Measurements from ENCODE around the gene PTGR2. TPM values are rescaled to one million over a fixed set of nuclear protein-coding genes. Genes with fewer than 3 reads are reported as not detected.

Gene PTGR2
- total and polyA plus RNA-seq, 3 experiments from 2014 or later, result 3.0 to 4.2 (median 3.3) TPM

- no peaks in the 10 kb centered on the region for H3K27me3 Mint-ChIP-seq
- no peaks in the 10 kb centered on the region for H3K9me3 Mint-ChIP-seq
- POLR2A ChIA-PET, result interaction anchor here (0.8 kb wide), 1 partner anchor 27 kb away, joined by 3 read pairs; the partner anchor contains the start of gene PTGR2
- CTCF ChIA-PET, result interaction anchor here (0.9 kb wide), 1 partner anchor 149 kb away, joined by 3 read pairs; no protein-coding TSS in a partner anchor
- no peak overlapping the region for H3K4me3 ChIP-seq (ENCODE audit: low read length)
- no peaks in the 10 kb centered on the region for H3K4me1 ChIP-seq (ENCODE audit: insufficient read depth, low read length)
- no peak overlapping the region for H3K27ac ChIP-seq (ENCODE audit: low read depth, low read length)
- H3K4me1 Mint-ChIP-seq, result no peaks in the 10 kb centered on the region
- no peak for DNase-seq
- peaks cover 0 to 1% (median 0%) of the 10 kb centered on the region in 3 donors for H3K36me3 Mint-ChIP-seq
- H3K27me3 ChIP-seq (ENCODE audit: insufficient read depth, low read length, poor library complexity, severe bottlenecking), result no peaks in the 10 kb centered on the region
- H3K4me3 Mint-ChIP-seq, result no peak overlapping the region
- H3K9me3 ChIP-seq (ENCODE audit: low read length), result no peaks in the 10 kb centered on the region
- no peaks in the 10 kb centered on the region for H3K36me3 ChIP-seq (ENCODE audit: insufficient read depth, low read length)
- H3K27ac Mint-ChIP-seq, result no peak overlapping the region
Measured at GRCh38 chr14:73878436-73878835, 26.8 kb downstream of the PTGR2 start.

GRCh38 chr14:73879027-73879426 is 27.4 kb downstream of the PTGR2 start:
- Mint-ChIP-seq H3K4me3 (no peak overlapping the region), H3K9me3 (no peaks in the 10 kb centered on the region), H3K36me3 (peaks cover 0 to 1% (median 0%) of the 10 kb centered on the region in 3 donors), H3K27me3 (no peaks in the 10 kb centered on the region), H3K27ac (no peak overlapping the region), H3K4me1 (no peaks in the 10 kb centered on the region)
- Histone ChIP-seq H3K36me3 (ENCODE audit: insufficient read depth, low read length) (no peaks in the 10 kb centered on the region), H3K27me3 (ENCODE audit: insufficient read depth, low read length, poor library complexity, severe bottlenecking) (no peaks in the 10 kb centered on the region), H3K4me1 (ENCODE audit: insufficient read depth, low read length) (no peaks in the 10 kb centered on the region), H3K4me3 (ENCODE audit: low read length) (no peak overlapping the region), H3K9me3 (ENCODE audit: low read length) (no peaks in the 10 kb centered on the region), H3K27ac (ENCODE audit: low read depth, low read length) (no peak overlapping the region)
- ChIA-PET CTCF (interaction anchor here (0.9 kb wide), 1 partner anchor 150 kb away, joined by 3 read pairs; no protein-coding TSS in a partner anchor), POLR2A (interaction anchor here (0.8 kb wide), 1 partner anchor 27 kb away, joined by 3 read pairs; the partner anchor contains the start of gene PTGR2)
- DNase-seq, result no peak

DNA sequence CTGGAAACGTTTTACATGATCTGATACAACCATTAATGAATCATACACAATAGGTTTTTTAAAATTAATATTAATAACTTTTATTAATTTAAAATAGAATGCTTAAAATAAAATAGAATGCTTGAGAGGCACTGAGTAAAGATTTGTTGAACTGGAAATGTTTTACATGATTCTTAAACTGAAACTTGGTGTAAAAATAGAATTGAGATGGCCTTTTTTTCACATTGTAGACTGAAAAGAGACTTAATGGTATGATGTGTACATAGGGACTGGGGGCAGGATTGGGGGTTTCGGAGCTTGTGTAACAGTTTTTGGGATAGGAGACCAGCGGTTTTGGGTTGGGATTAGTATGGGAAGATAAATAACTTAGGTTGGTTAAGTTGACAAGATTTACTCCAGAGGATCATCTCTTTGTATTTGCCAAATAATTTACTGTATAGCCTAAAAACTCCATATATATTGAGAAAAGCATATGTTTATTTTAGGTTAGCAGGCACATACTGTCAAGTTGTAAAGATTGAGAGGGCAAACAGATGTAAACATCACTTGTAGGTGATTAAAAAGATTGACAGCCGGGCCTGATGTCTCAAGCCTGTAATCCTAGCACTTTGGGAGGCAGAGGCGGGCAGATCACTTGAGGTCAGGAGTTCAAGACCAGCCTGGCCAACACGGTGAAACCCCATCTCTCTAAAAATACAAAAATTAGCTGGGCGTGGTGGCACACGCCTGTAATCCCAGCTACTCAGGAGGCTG is 33.0 kb downstream of the PTGR2 start:
- Mint-ChIP-seq H3K4me3 (peak overlapping the region; percentile 41 to 98 (median 96)), H3K4me1 (peaks cover 36 to 47% (median 46%) of the 10 kb centered on the region in 3 donors), H3K36me3 (peaks cover 0 to 13% (median 1%) of the 10 kb centered on the region in 3 donors), H3K9me3 (no peaks in the 10 kb centered on the region), H3K27ac (peak overlapping the region; percentile 87 to 99 (median 98)), H3K27me3 (no peaks in the 10 kb centered on the region)
- no peaks in the 10 kb centered on the region for H3K36me3 ChIP-seq (ENCODE audit: insufficient read depth, low read length)
- no peaks in the 10 kb centered on the region for H3K27me3 ChIP-seq (ENCODE audit: insufficient read depth, low read length, poor library complexity, severe bottlenecking)
- peaks cover 30% of the 10 kb centered on the region for H3K4me1 ChIP-seq (ENCODE audit: insufficient read depth, low read length)
- DNase-seq, result no peak
- POLR2A ChIA-PET, result no interaction called here
- CTCF ChIA-PET, result no interaction called here
- H3K4me3 ChIP-seq (ENCODE audit: low read length), result no peak overlapping the region
- H3K27ac ChIP-seq (ENCODE audit: low read depth, low read length), result no peak overlapping the region
- H3K9me3 ChIP-seq (ENCODE audit: low read length), result no peaks in the 10 kb centered on the region

- H3K27me3 ChIP-seq (ENCODE audit: insufficient read depth, low read length, poor library complexity, severe bottlenecking), result no peaks in the 10 kb centered on the region
- Mint-ChIP-seq H3K36me3 (peaks cover under 1 to 17% (median 1%) of the 10 kb centered on the region in 3 donors), H3K27me3 (no peaks in the 10 kb centered on the region), H3K9me3 (no peaks in the 10 kb centered on the region), H3K4me3 (peak within 1 kb of the TSS; percentile 91 to 99 (median 96)), H3K4me1 (peaks cover 43 to 62% (median 58%) of the 10 kb centered on the region in 3 donors), H3K27ac (peak within 1 kb of the TSS; percentile 87 to 99 (median 98))
- CTCF ChIA-PET, result interaction anchor here (0.9 to 1.6 kb wide), 4 partner anchors 12 to 170 kb away, joined by 3 to 5 read pairs (median 4); no protein-coding TSS in a partner anchor
- H3K27ac ChIP-seq (ENCODE audit: low read depth, low read length), result peak within 1 kb of the TSS; percentile 92
- no peaks in the 10 kb centered on the region for H3K9me3 ChIP-seq (ENCODE audit: low read length)
- peak within 1 kb of the TSS; percentile 86 for H3K4me3 ChIP-seq (ENCODE audit: low read length)
- POLR2A ChIA-PET, result interaction anchor here (0.8 to 1.8 kb wide), 5 partner anchors 30 to 173 kb away, joined by 3 to 11 read pairs (median 5); partner anchors contain the start of gene PTGR2
- H3K36me3 ChIP-seq (ENCODE audit: insufficient read depth, low read length), result no peaks in the 10 kb centered on the region
- peaks cover 30% of the 10 kb centered on the region for H3K4me1 ChIP-seq (ENCODE audit: insufficient read depth, low read length)
- DNase-seq, result peak; percentile 79 to 89 (median 86)
Measured at GRCh38 chr14:73886449-73887317, 35.1 kb downstream of the PTGR2 start, which contains the start of gene ZNF410. TSS of gene ZNF410 (plus strand) at chr14:73886859. CDS start at chr14:73892176, 5,317 bp downstream.

- Histone ChIP-seq H3K4me1 (ENCODE audit: insufficient read depth, low read length) (peaks cover 30% of the 10 kb centered on the region), H3K27ac (ENCODE audit: low read depth, low read length) (peak overlapping the region; percentile 92), H3K4me3 (ENCODE audit: low read length) (peak overlapping the region; percentile 86), H3K36me3 (ENCODE audit: insufficient read depth, low read length) (peaks cover 3% of the 10 kb centered on the region), H3K9me3 (ENCODE audit: low read length) (no peaks in the 10 kb centered on the region), H3K27me3 (ENCODE audit: insufficient read depth, low read length, poor library complexity, severe bottlenecking) (no peaks in the 10 kb centered on the region)
- CTCF ChIA-PET, result interaction anchor here (0.9 to 1.6 kb wide), 2 partner anchors 12 to 133 kb away, joined by 3 to 4 read pairs; no protein-coding TSS in a partner anchor
- no peaks in the 10 kb centered on the region for H3K27me3 Mint-ChIP-seq
- H3K9me3 Mint-ChIP-seq, result no peaks in the 10 kb centered on the region
- DNase-seq, result no peak
- H3K4me3 Mint-ChIP-seq, result peak overlapping the region; percentile 91 to 99 (median 96)
- H3K27ac Mint-ChIP-seq, result peak overlapping the region; percentile 87 to 99 (median 98)
- peaks cover 44 to 66% (median 62%) of the 10 kb centered on the region in 3 donors for H3K4me1 Mint-ChIP-seq
- peaks cover under 1 to 21% (median 3%) of the 10 kb centered on the region in 3 donors for H3K36me3 Mint-ChIP-seq
- POLR2A ChIA-PET, result interaction anchor here (0.8 to 1.8 kb wide), 5 partner anchors 31 to 174 kb away, joined by 3 to 11 read pairs (median 5); partner anchors contain the start of gene PTGR2
Measured at GRCh38 chr14:73887318-73887616, 35.6 kb downstream of the PTGR2 start.

DNA sequence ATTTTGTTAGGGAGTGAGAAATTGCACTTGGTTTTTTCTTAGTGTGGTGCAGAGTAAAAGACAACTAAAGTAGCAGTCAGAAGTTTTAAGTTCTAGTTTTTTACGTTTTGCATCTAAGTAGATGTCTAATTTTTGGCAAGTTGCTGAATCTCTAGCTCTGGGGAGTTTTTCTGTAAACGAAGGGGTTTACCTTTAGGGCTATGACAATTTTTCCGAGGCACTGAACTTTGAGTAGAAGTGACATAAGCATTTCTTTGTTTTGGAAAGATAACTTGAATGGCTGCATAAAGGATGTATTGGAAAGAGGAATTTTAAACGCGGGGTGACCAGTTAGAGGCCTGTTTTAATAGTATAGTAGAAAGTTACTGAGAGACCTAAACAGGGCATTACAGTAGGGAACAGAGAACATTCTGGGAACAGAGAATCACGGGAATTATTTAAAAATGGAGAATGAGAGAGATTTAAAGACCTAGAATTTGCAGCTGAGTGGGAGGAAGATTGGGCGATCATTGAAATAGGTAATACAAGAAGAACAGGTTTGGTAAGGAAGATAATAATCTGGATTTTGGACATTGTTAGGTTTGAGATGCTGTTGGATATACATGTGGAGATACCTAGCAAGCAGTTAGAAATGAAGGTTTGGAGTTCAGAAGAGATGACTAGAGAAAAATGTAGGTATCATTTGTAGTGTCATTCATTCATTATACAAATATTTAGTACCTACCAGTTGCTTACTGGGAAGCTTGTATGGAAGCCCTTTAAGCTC is 36.2 kb downstream of the PTGR2 start:
- Histone ChIP-seq H3K4me3 (ENCODE audit: low read length) (peak overlapping the region; percentile 86), H3K36me3 (ENCODE audit: insufficient read depth, low read length) (peaks cover 3% of the 10 kb centered on the region), H3K4me1 (ENCODE audit: insufficient read depth, low read length) (peaks cover 30% of the 10 kb centered on the region), H3K27ac (ENCODE audit: low read depth, low read length) (peak overlapping the region; percentile 92), H3K9me3 (ENCODE audit: low read length) (no peaks in the 10 kb centered on the region), H3K27me3 (ENCODE audit: insufficient read depth, low read length, poor library complexity, severe bottlenecking) (no peaks in the 10 kb centered on the region)
- peak in 1 of 5 donors; percentile 23 for DNase-seq
- peaks cover 44 to 66% (median 62%) of the 10 kb centered on the region in 3 donors for H3K4me1 Mint-ChIP-seq
- ChIA-PET CTCF (interaction anchor here (1.1 kb wide), 1 partner anchor 101 kb away, joined by 3 read pairs; no protein-coding TSS in a partner anchor), POLR2A (interaction anchor here (1.7 kb wide), 1 partner anchor 102 kb away, joined by 11 read pairs; no protein-coding TSS in a partner anchor)
- peaks cover 0 to 24% (median 3%) of the 10 kb centered on the region in 3 donors for H3K36me3 Mint-ChIP-seq
- peak overlapping the region; percentile 91 to 99 (median 96) for H3K4me3 Mint-ChIP-seq
- H3K27ac Mint-ChIP-seq, result peak overlapping the region; percentile 87 to 99 (median 98)
- no peaks in the 10 kb centered on the region for H3K9me3 Mint-ChIP-seq
- H3K27me3 Mint-ChIP-seq, result no peaks in the 10 kb centered on the region

DNA sequence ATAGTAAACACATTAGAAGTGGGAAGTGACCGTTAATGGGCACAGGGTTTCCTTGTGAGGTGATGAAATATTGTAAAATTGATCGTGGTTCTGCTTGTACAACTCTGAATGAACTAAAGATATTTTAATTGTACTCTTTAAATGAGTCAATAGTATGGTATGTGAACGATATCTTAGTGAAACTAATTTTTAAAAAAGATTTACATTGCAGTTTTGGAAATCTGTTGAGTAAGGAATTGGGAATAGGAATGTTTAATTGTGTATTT is 36.8 kb downstream of the PTGR2 start:
- DNase-seq, result no peak
- H3K27me3 Mint-ChIP-seq, result no peaks in the 10 kb centered on the region
- peaks cover 0 to 27% (median 3%) of the 10 kb centered on the region in 3 donors for H3K36me3 Mint-ChIP-seq
- H3K4me1 ChIP-seq (ENCODE audit: insufficient read depth, low read length), result peaks cover 30% of the 10 kb centered on the region
- no peaks in the 10 kb centered on the region for H3K9me3 Mint-ChIP-seq
- ChIA-PET POLR2A (no interaction called here), CTCF (interaction anchor here (1.1 kb wide), 1 partner anchor 102 kb away, joined by 3 read pairs; no protein-coding TSS in a partner anchor)
- H3K4me1 Mint-ChIP-seq, result peaks cover 44 to 66% (median 62%) of the 10 kb centered on the region in 3 donors
- H3K27ac Mint-ChIP-seq, result peak overlapping the region; percentile 66 to 99 (median 98)
- peaks cover 3% of the 10 kb centered on the region for H3K36me3 ChIP-seq (ENCODE audit: insufficient read depth, low read length)
- no peaks in the 10 kb centered on the region for H3K9me3 ChIP-seq (ENCODE audit: low read length)
- peak overlapping the region; percentile 92 for H3K27ac ChIP-seq (ENCODE audit: low read depth, low read length)
- H3K27me3 ChIP-seq (ENCODE audit: insufficient read depth, low read length, poor library complexity, severe bottlenecking), result no peaks in the 10 kb centered on the region
- H3K4me3 ChIP-seq (ENCODE audit: low read length), result no peak overlapping the region
- H3K4me3 Mint-ChIP-seq, result peak overlapping the region; percentile 16 to 99 (median 96)
